ENCODE measurements around the gene ARHGEF17.

- TF ChIP-seq ISL1 (CRISPR knock-in tag; IDR thresholded peaks at IDR 0.05) (no peak), CREB5 (CRISPR knock-in tag; IDR thresholded peaks at IDR 0.05; ENCODE audit: low read depth) (no peak), TCF4 (CRISPR knock-in tag; IDR thresholded peaks at IDR 0.05; ENCODE audit: borderline replicate concordance) (no peak), TSHZ2 (CRISPR knock-in tag; IDR thresholded peaks at IDR 0.05) (no peak), SNAI2 (CRISPR knock-in tag; IDR thresholded peaks at IDR 0.05) (no peak), ZFP3 (CRISPR knock-in tag; IDR thresholded peaks at IDR 0.05) (peak; percentile 94), CSDC2 (CRISPR knock-in tag; IDR thresholded peaks at IDR 0.05) (no peak), RARB (CRISPR knock-in tag; IDR thresholded peaks at IDR 0.05) (no peak), POU6F1 (CRISPR knock-in tag; IDR thresholded peaks at IDR 0.05; ENCODE audit: borderline replicate concordance, low read depth) (no peak), OSR1 (CRISPR knock-in tag; IDR thresholded peaks at IDR 0.05) (no peak), ZNF70 (CRISPR knock-in tag; IDR thresholded peaks at IDR 0.05) (no peak), ZC3H10 (CRISPR knock-in tag; IDR thresholded peaks at IDR 0.05) (no peak)
- TF ChIP-seq, protein P1, sequence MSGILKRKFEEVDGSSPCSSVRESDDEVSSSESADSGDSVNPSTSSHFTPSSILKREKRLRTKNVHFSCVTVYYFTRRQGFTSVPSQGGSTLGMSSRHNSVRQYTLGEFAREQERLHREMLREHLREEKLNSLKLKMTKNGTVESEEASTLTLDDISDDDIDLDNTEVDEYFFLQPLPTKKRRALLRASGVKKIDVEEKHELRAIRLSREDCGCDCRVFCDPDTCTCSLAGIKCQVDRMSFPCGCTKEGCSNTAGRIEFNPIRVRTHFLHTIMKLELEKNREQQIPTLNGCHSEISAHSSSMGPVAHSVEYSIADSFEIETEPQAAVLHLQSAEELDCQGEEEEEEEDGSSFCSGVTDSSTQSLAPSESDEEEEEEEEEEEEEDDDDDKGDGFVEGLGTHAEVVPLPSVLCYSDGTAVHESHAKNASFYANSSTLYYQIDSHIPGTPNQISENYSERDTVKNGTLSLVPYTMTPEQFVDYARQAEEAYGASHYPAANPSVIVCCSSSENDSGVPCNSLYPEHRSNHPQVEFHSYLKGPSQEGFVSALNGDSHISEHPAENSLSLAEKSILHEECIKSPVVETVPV (CRISPR knock-in tag; IDR thresholded peaks at IDR 0.05), result no peak
- TF ChIP-seq, protein P2, sequence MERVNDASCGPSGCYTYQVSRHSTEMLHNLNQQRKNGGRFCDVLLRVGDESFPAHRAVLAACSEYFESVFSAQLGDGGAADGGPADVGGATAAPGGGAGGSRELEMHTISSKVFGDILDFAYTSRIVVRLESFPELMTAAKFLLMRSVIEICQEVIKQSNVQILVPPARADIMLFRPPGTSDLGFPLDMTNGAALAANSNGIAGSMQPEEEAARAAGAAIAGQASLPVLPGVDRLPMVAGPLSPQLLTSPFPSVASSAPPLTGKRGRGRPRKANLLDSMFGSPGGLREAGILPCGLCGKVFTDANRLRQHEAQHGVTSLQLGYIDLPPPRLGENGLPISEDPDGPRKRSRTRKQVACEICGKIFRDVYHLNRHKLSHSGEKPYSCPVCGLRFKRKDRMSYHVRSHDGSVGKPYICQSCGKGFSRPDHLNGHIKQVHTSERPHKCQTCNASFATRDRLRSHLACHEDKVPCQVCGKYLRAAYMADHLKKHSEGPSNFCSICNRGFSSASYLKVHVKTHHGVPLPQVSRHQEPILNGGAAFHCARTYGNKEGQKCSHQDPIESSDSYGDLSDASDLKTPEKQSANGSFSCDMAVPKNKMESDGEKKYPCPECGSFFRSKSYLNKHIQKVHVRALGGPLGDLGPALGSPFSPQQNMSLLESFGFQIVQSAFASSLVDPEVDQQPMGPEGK (CRISPR knock-in tag; IDR thresholded peaks at IDR 0.05; ENCODE audit: borderline replicate concordance), result no peak
Measured at GRCh38 chr11:73295996-73296318, 12.1 kb upstream of the ARHGEF17 start.

All from SK-N-SH treated with all-trans-retinoic acid at 6 μM for 48 hours (cell line).